ENCODE measurements around the gene KMT5B.

The KMT5B gene

GRCh38 chr11:68200639-68201038, 12.5 kb downstream of the KMT5B start:
- Histone ChIP-seq H3K79me2 (ENCODE audit: insufficient read depth, low read length) (peaks cover 32% of the 10 kb centered on the region), H3K4me1 (ENCODE audit: insufficient read depth, low read length, severe bottlenecking) (no peaks in the 10 kb centered on the region), H3K4me3 (ENCODE audit: low read depth, low read length, poor library complexity, severe bottlenecking) (no peak overlapping the region)

DNA sequence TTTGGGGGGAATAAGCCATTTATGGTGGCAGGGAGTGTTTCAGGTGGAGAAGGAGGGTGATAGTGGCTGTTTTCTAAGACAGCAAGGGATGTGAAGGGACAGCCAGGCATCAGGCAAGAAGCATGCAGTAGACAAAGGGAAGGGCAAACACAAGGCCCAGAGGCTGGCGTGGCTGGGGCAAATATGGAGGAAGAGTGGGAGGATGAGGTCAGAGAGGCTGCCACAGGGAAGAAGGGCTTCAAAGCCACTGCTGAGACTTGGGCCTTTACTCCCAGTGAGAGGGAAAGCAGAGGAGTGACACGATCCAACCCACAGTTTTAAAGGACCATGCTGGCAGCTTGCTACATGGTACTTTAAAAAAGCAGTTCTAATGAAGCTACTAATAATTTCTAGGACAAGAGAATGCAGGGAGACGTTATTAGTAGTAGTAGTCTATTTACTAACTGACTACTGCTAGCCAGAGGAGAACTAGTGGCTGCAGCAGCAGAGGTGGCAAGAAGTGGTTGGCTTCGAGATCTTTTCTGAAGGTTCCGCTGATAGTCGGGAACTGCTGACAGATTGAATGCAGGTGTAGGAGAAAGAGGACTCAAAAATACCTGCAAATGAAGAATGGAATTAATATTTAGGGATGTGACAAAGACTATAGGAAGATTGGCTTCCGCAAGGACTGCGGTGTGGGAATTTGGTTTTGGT, 13.7 kb downstream of the KMT5B start:
- H2AFZ ChIP-seq (ENCODE audit: low read length): no peak overlapping the region
- H3K4me3 ChIP-seq (ENCODE audit: low read depth, low read length, poor library complexity, severe bottlenecking): no peak overlapping the region
- H4K20me1 ChIP-seq (ENCODE audit: insufficient read depth, low read length): 0 out of 2 replicates have a peak, but pooled peaks cover 6% of the 10 kb centered on the region
- H3K4me2 ChIP-seq (ENCODE audit: low read length): no peak overlapping the region
- peaks cover 24% of the 10 kb centered on the region for H3K79me2 ChIP-seq (ENCODE audit: insufficient read depth, low read length)
- no peaks in the 10 kb centered on the region for H3K9me2 ChIP-seq (ENCODE audit: low read depth, low read length)
- no peak overlapping the region for H3K27ac ChIP-seq (ENCODE audit: low read depth, low read length, poor library complexity, severe bottlenecking)
- no peaks in the 10 kb centered on the region for H3K9me3 ChIP-seq (ENCODE audit: low read length)
- no peaks in the 10 kb centered on the region; the same call in 1 of the 2 replicates for H3F3A ChIP-seq (ENCODE audit: insufficient read depth, low read length)
- H3K4me1 ChIP-seq (ENCODE audit: insufficient read depth, low read length, severe bottlenecking): no peaks in the 10 kb centered on the region
- H3K36me3 ChIP-seq (ENCODE audit: insufficient read depth, low read length): no peaks in the 10 kb centered on the region
- no peak overlapping the region for H3K9ac ChIP-seq (ENCODE audit: low read length)
- H3K27me3 ChIP-seq (ENCODE audit: insufficient read depth, low read length): no peaks in the 10 kb centered on the region
- TF ChIP-seq EZH2 (IDR thresholded peaks at IDR 0.05; ENCODE audit: borderline replicate concordance, low read length): no peak

More at GRCh38 chr11:68200639-68201038, 12.5 kb downstream of the KMT5B start:
- TF ChIP-seq EZH2 (IDR thresholded peaks at IDR 0.05; ENCODE audit: borderline replicate concordance, low read length): no peak
- TF ChIP-seq, protein P1, sequence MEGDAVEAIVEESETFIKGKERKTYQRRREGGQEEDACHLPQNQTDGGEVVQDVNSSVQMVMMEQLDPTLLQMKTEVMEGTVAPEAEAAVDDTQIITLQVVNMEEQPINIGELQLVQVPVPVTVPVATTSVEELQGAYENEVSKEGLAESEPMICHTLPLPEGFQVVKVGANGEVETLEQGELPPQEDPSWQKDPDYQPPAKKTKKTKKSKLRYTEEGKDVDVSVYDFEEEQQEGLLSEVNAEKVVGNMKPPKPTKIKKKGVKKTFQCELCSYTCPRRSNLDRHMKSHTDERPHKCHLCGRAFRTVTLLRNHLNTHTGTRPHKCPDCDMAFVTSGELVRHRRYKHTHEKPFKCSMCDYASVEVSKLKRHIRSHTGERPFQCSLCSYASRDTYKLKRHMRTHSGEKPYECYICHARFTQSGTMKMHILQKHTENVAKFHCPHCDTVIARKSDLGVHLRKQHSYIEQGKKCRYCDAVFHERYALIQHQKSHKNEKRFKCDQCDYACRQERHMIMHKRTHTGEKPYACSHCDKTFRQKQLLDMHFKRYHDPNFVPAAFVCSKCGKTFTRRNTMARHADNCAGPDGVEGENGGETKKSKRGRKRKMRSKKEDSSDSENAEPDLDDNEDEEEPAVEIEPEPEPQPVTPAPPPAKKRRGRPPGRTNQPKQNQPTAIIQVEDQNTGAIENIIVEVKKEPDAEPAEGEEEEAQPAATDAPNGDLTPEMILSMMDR (IDR thresholded peaks at IDR 0.05; ENCODE audit: low read length): no peak
- no peak overlapping the region for H3K9ac ChIP-seq (ENCODE audit: low read length)
- no peaks in the 10 kb centered on the region for H3K36me3 ChIP-seq (ENCODE audit: insufficient read depth, low read length)
- no peaks in the 10 kb centered on the region for H3F3A ChIP-seq (ENCODE audit: insufficient read depth, low read length)
- no peaks in the 10 kb centered on the region for H3K9me3 ChIP-seq (ENCODE audit: low read length)
- no peak overlapping the region for H2AFZ ChIP-seq (ENCODE audit: low read length)
- no peaks in the 10 kb centered on the region for H3K27me3 ChIP-seq (ENCODE audit: insufficient read depth, low read length)
- 0 out of 2 replicates have a peak, but pooled peaks cover 6% of the 10 kb centered on the region for H4K20me1 ChIP-seq (ENCODE audit: insufficient read depth, low read length)
- no peak overlapping the region for H3K27ac ChIP-seq (ENCODE audit: low read depth, low read length, poor library complexity, severe bottlenecking)
- H3K9me2 ChIP-seq (ENCODE audit: low read depth, low read length): no peaks in the 10 kb centered on the region
- H3K4me2 ChIP-seq (ENCODE audit: low read length): no peak overlapping the region

- Histone ChIP-seq H3K4me1 (ENCODE audit: insufficient read depth, low read length, severe bottlenecking) (peaks cover 10% of the 10 kb centered on the region), H3K27me3 (ENCODE audit: insufficient read depth, low read length) (no peaks in the 10 kb centered on the region), H3K4me3 (ENCODE audit: low read depth, low read length, poor library complexity, severe bottlenecking) (no peak overlapping the region), H3K27ac (ENCODE audit: low read depth, low read length, poor library complexity, severe bottlenecking) (no peak overlapping the region), H2AFZ (ENCODE audit: low read length) (no peak overlapping the region), H3K4me2 (ENCODE audit: low read length) (no peak overlapping the region), H3K79me2 (ENCODE audit: insufficient read depth, low read length) (peaks cover 29% of the 10 kb centered on the region), H3K36me3 (ENCODE audit: insufficient read depth, low read length) (no peaks in the 10 kb centered on the region), H3K9me2 (ENCODE audit: low read depth, low read length) (no peaks in the 10 kb centered on the region), H3K9ac (ENCODE audit: low read length) (no peak overlapping the region), H3K9me3 (ENCODE audit: low read length) (no peaks in the 10 kb centered on the region), H4K20me1 (ENCODE audit: insufficient read depth, low read length) (no peaks in the 10 kb centered on the region), H3F3A (ENCODE audit: insufficient read depth, low read length) (no peaks in the 10 kb centered on the region; the same call in none of the 2 replicates)
- TF ChIP-seq, protein P1 (IDR thresholded peaks at IDR 0.05; ENCODE audit: low read length): no peak
- no peak for TF ChIP-seq EZH2 (IDR thresholded peaks at IDR 0.05; ENCODE audit: borderline replicate concordance, low read length)
These were observed 16.9 kb downstream of the KMT5B start for GRCh38 chr11:68196219-68196618.

Measured in OCI-LY1 (cell line).